Astrocyte (in vitro differentiated cells and primary cell): ENCODE measurements around the gene DUSP3. TPM values are rescaled to one million over a fixed set of nuclear protein-coding genes. Genes with fewer than 3 reads are reported as not detected.

Source experiments
- DNase-seq: peaks from one replicate; pipeline ENCODE4 v3.0.0-alpha.2; 2010; ENCODE audit warnings: low read depth
- FAIRE-seq: peaks from 2 replicates; lab custom pipeline; 2011; peaks lifted over from hg19 to GRCh38; lab: Jason Lieb, UNC
- H2AFZ ChIP-seq: 2 replicates; pipeline ENCODE4 v1.6.0; 2012; ENCODE audit warnings: low read depth, low read length, inconsistent platforms
- H3K27ac ChIP-seq: 2 replicates; pipeline ENCODE4 v1.5.1; 2011; ENCODE audit warnings: low read depth, low read length, inconsistent platforms
- H3K27me3 ChIP-seq: 2 replicates; pipeline ENCODE4 v1.6.0; 2011; ENCODE audit warnings: low read length, inconsistent platforms; ENCODE audit not compliant: insufficient read depth
- H3K36me3 ChIP-seq: 2 replicates; pipeline ENCODE4 v1.5.1; 2011; ENCODE audit warnings: low read length, inconsistent platforms; ENCODE audit not compliant: insufficient read depth
- H3K4me1 ChIP-seq: 2 replicates; pipeline ENCODE4 v1.5.1; 2011; ENCODE audit warnings: low read length, inconsistent platforms; ENCODE audit not compliant: insufficient read depth
- H3K4me2 ChIP-seq: 2 replicates; pipeline ENCODE4 v1.6.0; 2012; ENCODE audit warnings: low read length, inconsistent platforms
- H3K4me3 ChIP-seq: 2 replicates; pipeline ENCODE4 v1.5.1; 2011; ENCODE audit warnings: low read depth, mild to moderate bottlenecking, low read length, inconsistent platforms; ENCODE audit not compliant: insufficient read depth
- H3K79me2 ChIP-seq: 2 replicates; pipeline ENCODE4 v1.6.0; 2012; ENCODE audit warnings: mild to moderate bottlenecking, low read length, inconsistent platforms; ENCODE audit not compliant: insufficient read depth
- H3K9ac ChIP-seq: 2 replicates; pipeline ENCODE4 v1.6.0; 2012; ENCODE audit warnings: mild to moderate bottlenecking, low read length, inconsistent platforms
- H3K9me3 ChIP-seq: 2 replicates; pipeline ENCODE4 v1.5.1; 2012; ENCODE audit warnings: low read depth, mild to moderate bottlenecking, low read length, inconsistent platforms; ENCODE audit not compliant: insufficient read depth
- H4K20me1 ChIP-seq: 2 replicates; pipeline ENCODE4 v1.6.0; 2012; ENCODE audit warnings: low read length, inconsistent platforms; ENCODE audit not compliant: insufficient read depth
- H3K27ac Mint-ChIP-seq: one replicate; pipeline ENCODE4 v1.8.0; 2021; ENCODE audit warnings: mild to moderate bottlenecking, mixed read lengths; ENCODE audit not compliant: unreplicated experiment
- H3K27me3 Mint-ChIP-seq: one replicate; pipeline ENCODE4 v1.8.0; 2021; ENCODE audit warnings: low read depth, mixed read lengths; ENCODE audit not compliant: unreplicated experiment
- H3K36me3 Mint-ChIP-seq: one replicate; pipeline ENCODE4 v1.8.0; 2021; ENCODE audit warnings: low read depth, mixed read lengths; ENCODE audit not compliant: unreplicated experiment
- H3K4me1 Mint-ChIP-seq: one replicate; pipeline ENCODE4 v1.8.0; 2021; ENCODE audit warnings: low read depth, mixed read lengths; ENCODE audit not compliant: unreplicated experiment
- H3K4me3 Mint-ChIP-seq: one replicate; pipeline ENCODE4 v1.8.0; 2021; ENCODE audit warnings: mild to moderate bottlenecking, moderate library complexity, mixed read lengths; ENCODE audit not compliant: unreplicated experiment
- H3K9me3 Mint-ChIP-seq: one replicate; pipeline ENCODE4 v1.8.0; 2021; ENCODE audit warnings: mild to moderate bottlenecking, mixed read lengths; ENCODE audit not compliant: unreplicated experiment
- EZH2 ChIP-seq: IDR thresholded peaks from 2 replicates; pipeline ENCODE4 v1.6.1; 2012; ENCODE audit warnings: mild to moderate bottlenecking, low read length, inconsistent platforms; ENCODE audit not compliant: insufficient read depth
- total RNA-seq: library from RNA; stranded (reverse); gene quantifications from 2 replicates; pipeline ENCODE4 v1.2.1, GENCODE V29; 2021
- TF ChIP-seq, protein P1 (sequence below): IDR thresholded peaks from 2 replicates; pipeline ENCODE4 v1.5.1; 2011; ENCODE audit warnings: low read depth, mild to moderate bottlenecking, inconsistent platforms, low read length, moderate library complexity; ENCODE audit not compliant: insufficient read depth

The DUSP3 gene
- total RNA-seq, 1 donor from 2014 or later: 71.6 TPM

DNA sequence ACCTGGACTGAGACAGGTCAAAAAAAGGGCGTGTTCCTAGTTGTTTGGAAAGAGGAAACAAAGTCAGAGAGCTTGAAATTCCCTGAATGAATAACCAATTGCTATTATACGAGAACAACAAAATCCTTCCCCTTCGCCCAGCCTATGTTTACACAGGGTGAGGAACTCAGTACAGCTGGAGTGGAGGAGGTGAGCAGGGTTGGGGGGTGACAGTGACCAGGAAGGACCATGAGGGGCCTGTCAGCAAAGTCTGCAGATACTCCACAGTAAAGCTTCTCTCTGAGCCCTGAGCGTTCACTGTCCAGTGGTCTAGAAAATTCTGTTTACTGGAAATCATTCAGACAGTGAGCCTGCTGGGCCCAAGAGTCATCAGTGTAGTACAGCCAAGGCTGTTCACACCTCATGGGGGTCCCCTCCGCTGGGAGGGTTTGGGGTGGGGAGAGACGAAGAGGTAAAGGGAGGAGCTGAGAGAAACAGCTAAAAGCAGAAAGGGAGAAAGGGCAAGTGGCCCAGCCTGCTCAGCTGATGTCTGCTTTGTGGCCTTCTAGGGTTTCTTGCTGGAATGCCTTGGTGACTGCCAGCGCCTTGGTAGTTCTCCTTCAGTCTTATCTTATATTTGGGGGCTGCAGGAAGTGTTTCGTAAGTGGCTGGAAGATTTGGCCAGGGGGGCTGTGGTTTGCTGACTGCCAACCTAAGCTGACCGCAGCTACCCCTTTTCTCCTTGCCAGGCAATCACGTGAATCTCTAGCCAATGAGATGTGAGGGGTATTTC lies 5.7 kb downstream of the DUSP3 start:
- H2AFZ ChIP-seq: no peak overlapping the region
- H3K9me3 ChIP-seq: no peaks in the 10 kb centered on the region
- Mint-ChIP-seq H3K9me3 (no peaks in the 10 kb centered on the region), H3K36me3 (peaks cover 34% of the 10 kb centered on the region), H3K4me1 (peaks cover 1% of the 10 kb centered on the region), H3K4me3 (no peak overlapping the region), H3K27me3 (no peaks in the 10 kb centered on the region), H3K27ac (no peak overlapping the region)
- H3K79me2 ChIP-seq: peaks cover 30% of the 10 kb centered on the region
- H3K4me1 ChIP-seq: no peaks in the 10 kb centered on the region
- DNase-seq (no peak), FAIRE-seq (no peak)
- H3K27me3 ChIP-seq: no peaks in the 10 kb centered on the region
- TF ChIP-seq EZH2: no peak
- TF ChIP-seq, protein P1, sequence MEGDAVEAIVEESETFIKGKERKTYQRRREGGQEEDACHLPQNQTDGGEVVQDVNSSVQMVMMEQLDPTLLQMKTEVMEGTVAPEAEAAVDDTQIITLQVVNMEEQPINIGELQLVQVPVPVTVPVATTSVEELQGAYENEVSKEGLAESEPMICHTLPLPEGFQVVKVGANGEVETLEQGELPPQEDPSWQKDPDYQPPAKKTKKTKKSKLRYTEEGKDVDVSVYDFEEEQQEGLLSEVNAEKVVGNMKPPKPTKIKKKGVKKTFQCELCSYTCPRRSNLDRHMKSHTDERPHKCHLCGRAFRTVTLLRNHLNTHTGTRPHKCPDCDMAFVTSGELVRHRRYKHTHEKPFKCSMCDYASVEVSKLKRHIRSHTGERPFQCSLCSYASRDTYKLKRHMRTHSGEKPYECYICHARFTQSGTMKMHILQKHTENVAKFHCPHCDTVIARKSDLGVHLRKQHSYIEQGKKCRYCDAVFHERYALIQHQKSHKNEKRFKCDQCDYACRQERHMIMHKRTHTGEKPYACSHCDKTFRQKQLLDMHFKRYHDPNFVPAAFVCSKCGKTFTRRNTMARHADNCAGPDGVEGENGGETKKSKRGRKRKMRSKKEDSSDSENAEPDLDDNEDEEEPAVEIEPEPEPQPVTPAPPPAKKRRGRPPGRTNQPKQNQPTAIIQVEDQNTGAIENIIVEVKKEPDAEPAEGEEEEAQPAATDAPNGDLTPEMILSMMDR: no peak
- H3K36me3 ChIP-seq: peaks cover 39% of the 10 kb centered on the region
- no peak overlapping the region for H3K4me3 ChIP-seq
- no peak overlapping the region for H3K4me2 ChIP-seq
- H3K9ac ChIP-seq: no peak overlapping the region
- peaks cover 57% of the 10 kb centered on the region for H4K20me1 ChIP-seq
- H3K27ac ChIP-seq: no peak overlapping the region

- Histone ChIP-seq H4K20me1 (peaks cover 53% of the 10 kb centered on the region), H3K27me3 (no peaks in the 10 kb centered on the region), H3K4me2 (no peak overlapping the region), H3K9me3 (no peaks in the 10 kb centered on the region), H3K4me1 (no peaks in the 10 kb centered on the region), H3K4me3 (no peak overlapping the region), H3K79me2 (peaks cover 15% of the 10 kb centered on the region), H3K27ac (no peak overlapping the region), H3K9ac (no peak overlapping the region), H2AFZ (no peak overlapping the region), H3K36me3 (peaks cover 36% of the 10 kb centered on the region)
- Mint-ChIP-seq H3K9me3 (no peaks in the 10 kb centered on the region), H3K4me3 (no peak overlapping the region), H3K4me1 (no peaks in the 10 kb centered on the region), H3K27ac (no peak overlapping the region), H3K36me3 (peaks cover 32% of the 10 kb centered on the region), H3K27me3 (no peaks in the 10 kb centered on the region)
- FAIRE-seq (no peak), DNase-seq (no peak)
- TF ChIP-seq, protein P1: no peak
- TF ChIP-seq EZH2: no peak
Observed at GRCh38 chr17:43771463-43771862, 7.3 kb downstream of the DUSP3 start.

- no peak overlapping the region for H3K4me3 Mint-ChIP-seq
- no peak for TF ChIP-seq EZH2
- TF ChIP-seq, protein P1: no peak
- Histone ChIP-seq H4K20me1 (peaks cover 49% of the 10 kb centered on the region), H3K4me2 (no peak overlapping the region), H3K9ac (no peak overlapping the region), H3K4me1 (no peaks in the 10 kb centered on the region), H3K79me2 (peaks cover 10% of the 10 kb centered on the region), H3K27ac (no peak overlapping the region), H3K4me3 (no peak overlapping the region), H3K9me3 (no peaks in the 10 kb centered on the region), H3K36me3 (peaks cover 36% of the 10 kb centered on the region), H2AFZ (no peak overlapping the region), H3K27me3 (no peaks in the 10 kb centered on the region)
- no peaks in the 10 kb centered on the region for H3K4me1 Mint-ChIP-seq
- H3K27me3 Mint-ChIP-seq: no peaks in the 10 kb centered on the region
- no peak for DNase-seq
- H3K9me3 Mint-ChIP-seq: no peaks in the 10 kb centered on the region
- no peak overlapping the region for H3K27ac Mint-ChIP-seq
- no peak for FAIRE-seq
- H3K36me3 Mint-ChIP-seq: peaks cover 32% of the 10 kb centered on the region
Observed at GRCh38 chr17:43770957-43771356, 7.8 kb downstream of the DUSP3 start.
